Activated naive CD8-positive, alpha-beta T cell treated with anti-CD3 and anti-CD28 coated beads for 36 hours (primary cell): Measurements from ENCODE around the gene AP3S2. TPM values are rescaled to one million over a fixed set of nuclear protein-coding genes. Genes with fewer than 3 reads are reported as not detected.
"Not testable (repeated sequence)": the region's sequence is repeated elsewhere in the genome, so short reads cannot be mapped to it uniquely, and the experiment has no call there.

Source experiments
- DNase-seq: peaks from one replicate; pipeline ENCODE4 v3.0.0; 2021
- H3K27ac Mint-ChIP-seq: one replicate; pipeline ENCODE4 v1.8.0; 2022; ENCODE audit warnings: mild to moderate bottlenecking, moderate library complexity, mixed read lengths
- H3K27me3 Mint-ChIP-seq: one replicate; pipeline ENCODE4 v1.8.0; 2022; ENCODE audit warnings: mild to moderate bottlenecking, mixed read lengths
- H3K36me3 Mint-ChIP-seq: one replicate; pipeline ENCODE4 v1.8.0; 2021; ENCODE audit warnings: mild to moderate bottlenecking, mixed read lengths
- H3K4me1 Mint-ChIP-seq: one replicate; pipeline ENCODE4 v1.8.0; 2021; ENCODE audit warnings: mixed read lengths
- H3K4me3 Mint-ChIP-seq: one replicate; pipeline ENCODE4 v1.8.0; 2022; ENCODE audit warnings: mild to moderate bottlenecking, moderate library complexity, mixed read lengths
- H3K9me3 Mint-ChIP-seq: one replicate; pipeline ENCODE4 v1.8.0; 2022; ENCODE audit warnings: mixed read lengths
- total RNA-seq, 2 experiments: library from RNA; stranded (reverse); gene quantifications; one replicate each; pipeline ENCODE4 v1.2.3, GENCODE V29; 2021

The AP3S2 gene
- total RNA-seq, 2 experiments from 2014 or later, result 16.2 to 20.8 TPM

GRCh38 chr15:89837134-89837829, 56.5 kb downstream of the AP3S2 start:
- DNase-seq, result no peak
- Mint-ChIP-seq H3K4me3 (no peak overlapping the region), H3K27ac (no peak overlapping the region), H3K36me3 (peaks cover 8% of the 10 kb centered on the region), H3K4me1 (peaks cover 8% of the 10 kb centered on the region), H3K27me3 (no peaks in the 10 kb centered on the region), H3K9me3 (no peaks in the 10 kb centered on the region)

DNA sequence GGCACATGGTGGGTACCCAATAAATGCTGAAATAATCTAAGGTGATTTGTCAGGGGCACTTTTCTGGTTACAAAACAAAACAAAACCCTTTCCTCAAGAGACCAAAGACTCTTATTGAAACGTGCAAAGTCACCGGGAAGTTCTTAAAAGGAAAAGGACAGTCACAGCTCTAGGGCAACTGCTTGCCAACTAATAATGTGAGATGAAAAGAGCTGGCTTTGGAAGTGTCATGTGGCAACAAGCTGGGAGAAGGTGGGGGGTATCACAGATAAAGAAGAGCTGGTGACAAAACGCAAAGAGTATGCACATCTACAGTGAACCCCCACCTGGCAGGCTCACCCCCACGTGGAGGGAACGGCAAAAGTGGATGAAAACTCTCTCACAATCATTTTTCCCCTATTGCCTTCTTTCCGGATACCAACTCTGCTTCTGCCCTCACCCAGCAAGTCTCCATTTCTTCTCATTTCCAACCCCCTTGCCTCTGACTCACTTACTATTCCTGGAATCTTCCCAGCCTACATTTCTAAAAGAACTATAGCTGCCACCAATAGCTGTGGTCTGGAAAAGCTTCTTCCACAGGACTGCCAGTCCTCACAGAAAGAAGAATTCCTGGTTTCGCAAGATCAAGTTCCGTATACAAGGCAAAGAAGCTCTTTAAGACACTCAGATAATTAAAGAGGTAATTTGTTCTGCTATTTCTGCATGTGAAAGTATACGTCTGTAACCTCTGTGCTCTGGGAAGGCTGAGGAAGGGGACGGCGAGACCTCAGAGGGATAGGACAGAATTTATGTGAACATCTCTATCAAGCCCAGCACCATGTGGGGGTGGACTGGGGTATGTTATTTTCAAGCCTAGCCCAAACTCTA, 57.3 kb downstream of the AP3S2 start:
- peaks cover 8% of the 10 kb centered on the region for H3K36me3 Mint-ChIP-seq
- DNase-seq, result no peak
- no peaks in the 10 kb centered on the region for H3K9me3 Mint-ChIP-seq
- no peaks in the 10 kb centered on the region for H3K27me3 Mint-ChIP-seq
- peaks cover 2% of the 10 kb centered on the region for H3K4me1 Mint-ChIP-seq
- no peak overlapping the region for H3K4me3 Mint-ChIP-seq
- H3K27ac Mint-ChIP-seq, result no peak overlapping the region

DNA sequence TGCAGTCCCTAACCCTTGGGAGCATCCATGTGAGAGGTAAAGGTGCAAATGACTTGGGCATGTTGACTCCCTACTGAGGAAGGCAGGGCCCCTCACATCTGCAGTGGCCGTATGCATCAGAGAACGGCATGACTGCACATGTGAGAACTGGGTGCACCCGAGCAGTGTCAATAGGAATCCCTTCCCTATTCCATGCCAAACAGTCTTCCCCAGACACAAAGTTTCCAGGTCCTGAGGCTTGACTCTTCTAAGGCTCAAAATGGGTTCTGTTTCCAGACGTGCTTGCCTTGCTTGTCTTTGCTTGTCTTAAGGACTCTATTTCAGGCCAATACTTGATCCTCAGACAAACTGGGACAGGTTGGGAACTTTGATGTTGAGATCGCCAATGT, 58.6 kb downstream of the AP3S2 start:
- no peak for DNase-seq
- Mint-ChIP-seq H3K27ac (no peak overlapping the region), H3K36me3 (peaks cover 8% of the 10 kb centered on the region), H3K4me3 (no peak overlapping the region), H3K4me1 (peaks cover 2% of the 10 kb centered on the region), H3K9me3 (no peaks in the 10 kb centered on the region), H3K27me3 (no peaks in the 10 kb centered on the region)

GRCh38 chr15:89834465-89835175, 59.2 kb downstream of the AP3S2 start:
- H3K27ac Mint-ChIP-seq, H3K36me3 Mint-ChIP-seq, H3K27me3 Mint-ChIP-seq, H3K9me3 Mint-ChIP-seq, H3K4me3 Mint-ChIP-seq, DNase-seq, H3K4me1 Mint-ChIP-seq: not testable (repeated sequence)

DNA sequence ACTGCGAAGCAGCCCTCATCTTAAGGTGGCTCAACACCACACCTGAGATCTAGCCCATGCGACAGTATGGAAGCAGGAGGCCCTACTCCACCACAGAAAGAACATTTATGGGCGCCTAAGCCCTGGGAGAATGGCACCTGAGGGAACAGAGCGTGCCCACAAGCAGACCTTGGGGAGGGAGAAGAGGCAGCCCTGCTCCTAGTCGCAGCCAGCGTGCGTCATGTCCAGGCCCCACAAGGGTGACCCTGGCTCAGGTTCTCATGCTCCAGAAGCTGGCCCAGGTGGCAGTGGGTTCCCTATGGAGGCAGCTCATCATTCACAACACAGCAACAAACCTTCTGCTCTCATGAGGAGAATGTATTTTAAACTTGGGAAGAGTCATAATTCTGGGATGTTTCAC, 59.8 kb downstream of the AP3S2 start:
- Mint-ChIP-seq H3K27me3 (no peaks in the 10 kb centered on the region), H3K9me3 (no peaks in the 10 kb centered on the region), H3K27ac (no peak overlapping the region)

GRCh38 chr15:89830639-89831038, 63.2 kb downstream of the AP3S2 start:
- no peak overlapping the region for H3K27ac Mint-ChIP-seq
- no peak for DNase-seq
- H3K27me3 Mint-ChIP-seq, result no peaks in the 10 kb centered on the region
- H3K9me3 Mint-ChIP-seq, result no peaks in the 10 kb centered on the region
- H3K36me3 Mint-ChIP-seq, result peaks cover 8% of the 10 kb centered on the region
- no peaks in the 10 kb centered on the region for H3K4me1 Mint-ChIP-seq
- no peak overlapping the region for H3K4me3 Mint-ChIP-seq

More for the DNA sequence above, 59.8 kb downstream of the AP3S2 start:
- DNase-seq, result no peak
- Mint-ChIP-seq H3K36me3 (peaks cover 8% of the 10 kb centered on the region), H3K4me1 (no peaks in the 10 kb centered on the region), H3K4me3 (no peak overlapping the region)

DNA sequence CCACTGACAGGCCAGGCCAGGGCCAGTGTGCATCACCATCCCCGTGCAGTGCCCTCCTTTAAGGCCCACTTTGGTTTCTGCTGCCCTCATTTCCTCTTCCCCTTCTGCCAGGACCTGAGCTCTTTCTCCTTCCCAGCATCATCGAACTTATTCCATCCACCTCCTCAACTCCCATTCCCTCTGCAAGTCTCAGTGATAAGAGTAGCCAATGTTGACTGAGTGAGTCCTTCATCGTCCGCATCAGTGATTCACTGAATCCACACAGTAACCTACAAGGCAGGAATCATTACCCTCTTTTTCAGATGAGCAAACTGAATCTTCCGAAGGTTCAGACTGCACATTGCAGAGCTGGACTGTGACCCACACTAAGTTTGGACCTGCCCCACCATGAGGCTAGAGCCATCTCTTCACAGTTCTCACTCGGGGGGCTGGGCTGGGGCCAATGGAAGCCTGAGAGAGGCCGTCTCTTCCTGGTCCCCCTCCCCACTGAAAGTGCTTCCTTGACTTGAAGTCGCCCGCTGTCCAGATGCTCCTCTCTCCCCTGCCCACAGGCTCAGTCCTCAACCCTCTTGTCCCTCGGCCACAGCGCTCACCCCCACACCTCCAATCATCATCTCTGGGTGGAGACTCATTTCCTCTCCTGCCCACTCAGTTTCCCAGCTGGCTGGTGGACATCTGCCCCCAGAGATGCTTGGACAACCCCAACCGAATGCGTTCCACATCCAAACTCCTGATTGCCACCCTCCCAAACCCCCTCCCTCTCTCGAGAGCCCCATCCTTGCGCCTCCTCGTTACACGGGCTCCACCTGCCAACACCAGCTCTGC, 64.0 kb downstream of the AP3S2 start:
- H3K27me3 Mint-ChIP-seq, result no peaks in the 10 kb centered on the region
- H3K4me1 Mint-ChIP-seq, result no peaks in the 10 kb centered on the region
- H3K4me3 Mint-ChIP-seq, result no peak overlapping the region
- H3K27ac Mint-ChIP-seq, result no peak overlapping the region
- no peak for DNase-seq
- H3K9me3 Mint-ChIP-seq, result no peaks in the 10 kb centered on the region
- H3K36me3 Mint-ChIP-seq, result peaks cover 2% of the 10 kb centered on the region

- H3K36me3 Mint-ChIP-seq, result no peaks in the 10 kb centered on the region
- H3K4me1 Mint-ChIP-seq, result no peaks in the 10 kb centered on the region
- H3K27me3 Mint-ChIP-seq, result no peaks in the 10 kb centered on the region
- no peak overlapping the region for H3K27ac Mint-ChIP-seq
- DNase-seq, result no peak
- H3K4me3 Mint-ChIP-seq, result no peak overlapping the region
- H3K9me3 Mint-ChIP-seq, result no peaks in the 10 kb centered on the region
These were observed 64.6 kb downstream of the AP3S2 start for GRCh38 chr15:89829161-89829560.

GRCh38 chr15:89828281-89829145, 65.3 kb downstream of the AP3S2 start:
- H3K36me3 Mint-ChIP-seq, result no peaks in the 10 kb centered on the region
- no peak for DNase-seq
- no peaks in the 10 kb centered on the region for H3K9me3 Mint-ChIP-seq
- H3K27me3 Mint-ChIP-seq, result no peaks in the 10 kb centered on the region
- H3K4me1 Mint-ChIP-seq, result no peaks in the 10 kb centered on the region
- no peak overlapping the region for H3K4me3 Mint-ChIP-seq
- no peak overlapping the region for H3K27ac Mint-ChIP-seq

- Mint-ChIP-seq H3K36me3 (no peaks in the 10 kb centered on the region), H3K4me3 (no peak overlapping the region), H3K9me3 (no peaks in the 10 kb centered on the region), H3K27me3 (no peaks in the 10 kb centered on the region), H3K27ac (no peak overlapping the region), H3K4me1 (no peaks in the 10 kb centered on the region)
- no peak for DNase-seq
These were observed 66.0 kb downstream of the AP3S2 start for GRCh38 chr15:89827829-89828228.

GRCh38 chr15:89826671-89827655, 66.8 kb downstream of the AP3S2 start:
- no peak overlapping the region for H3K4me3 Mint-ChIP-seq

GRCh38 chr15:89825271-89825940, 68.4 kb downstream of the AP3S2 start:
- Mint-ChIP-seq H3K27ac (no peak overlapping the region), H3K27me3 (peaks cover 23% of the 10 kb centered on the region), H3K4me3 (no peak overlapping the region), H3K4me1 (no peaks in the 10 kb centered on the region), H3K9me3 (no peaks in the 10 kb centered on the region), H3K36me3 (no peaks in the 10 kb centered on the region)
- DNase-seq, result no peak

More at GRCh38 chr15:89826671-89827655, 66.8 kb downstream of the AP3S2 start:
- no peak for DNase-seq
- Mint-ChIP-seq H3K27ac (no peak overlapping the region), H3K4me1 (no peaks in the 10 kb centered on the region), H3K36me3 (no peaks in the 10 kb centered on the region), H3K27me3 (peaks cover 8% of the 10 kb centered on the region), H3K9me3 (no peaks in the 10 kb centered on the region)

DNA sequence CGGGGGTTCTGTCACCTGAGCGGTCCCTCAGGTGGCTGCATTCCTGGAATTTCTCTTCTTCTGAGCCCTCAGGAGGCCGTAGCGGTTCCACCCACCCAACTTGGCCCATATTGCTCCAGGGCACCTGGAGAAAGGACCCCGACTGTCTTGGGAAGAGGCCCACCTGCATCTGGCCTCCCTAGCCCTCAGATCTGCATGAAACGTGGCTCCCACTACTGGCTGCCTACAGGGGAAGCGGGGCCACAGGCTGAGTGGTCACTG, 69.3 kb downstream of the AP3S2 start:
- no peak for DNase-seq
- Mint-ChIP-seq H3K4me3 (no peak overlapping the region), H3K9me3 (no peaks in the 10 kb centered on the region), H3K36me3 (no peaks in the 10 kb centered on the region), H3K27ac (no peak overlapping the region), H3K27me3 (peaks cover 24% of the 10 kb centered on the region), H3K4me1 (no peaks in the 10 kb centered on the region)
